ENCODE data around the gene TRIM58. TPM values are rescaled to one million over a fixed set of nuclear protein-coding genes. Genes with fewer than 3 reads are reported as not detected.

The TRIM58 gene
- total RNA-seq, 2 experiments from 2014 or later, result 0.45 TPM; not detected in 1

GRCh38 chr1:247849616-247850015 is 7.4 kb upstream of the TRIM58 start:
- CTCF ChIA-PET, result no interaction called here
- no peak overlapping the region for H3K4me3 Mint-ChIP-seq
- ATAC-seq, result no peak

GRCh38 chr1:247854899-247855545 is 2.0 kb upstream of the TRIM58 start:
- no peak for ATAC-seq
- no peak overlapping the region for H3K27ac Mint-ChIP-seq

More at GRCh38 chr1:247849616-247850015, 7.4 kb upstream of the TRIM58 start:
- no peak overlapping the region for H3K27ac Mint-ChIP-seq
- DNase-seq, result no peak
- H3K4me1 Mint-ChIP-seq, result no peaks in the 10 kb centered on the region
- no peaks in the 10 kb centered on the region for H3K36me3 Mint-ChIP-seq
- peaks cover 2% of the 10 kb centered on the region for H3K27me3 Mint-ChIP-seq
- no peaks in the 10 kb centered on the region for H3K9me3 Mint-ChIP-seq (ENCODE audit: low read depth)

GRCh38 chr1:247855911-247856310 is 1.1 kb upstream of the TRIM58 start:
- H3K9me3 Mint-ChIP-seq (ENCODE audit: low read depth), result no peaks in the 10 kb centered on the region
- peaks cover 27% of the 10 kb centered on the region for H3K27me3 Mint-ChIP-seq
- peaks cover 9% of the 10 kb centered on the region for H3K4me1 Mint-ChIP-seq
- CTCF ChIA-PET, result no interaction called here
- no peak overlapping the region for H3K4me3 Mint-ChIP-seq
- no peak overlapping the region for H3K27ac Mint-ChIP-seq
- ATAC-seq, result no peak
- H3K36me3 Mint-ChIP-seq, result peaks cover 1% of the 10 kb centered on the region
- no peak for DNase-seq

More at GRCh38 chr1:247854899-247855545, 2.0 kb upstream of the TRIM58 start:
- CTCF ChIA-PET, result no interaction called here
- Mint-ChIP-seq H3K36me3 (peaks cover 1% of the 10 kb centered on the region), H3K4me3 (no peak overlapping the region), H3K9me3 (ENCODE audit: low read depth) (no peaks in the 10 kb centered on the region), H3K4me1 (peaks cover 9% of the 10 kb centered on the region), H3K27me3 (peaks cover 27% of the 10 kb centered on the region)
- no peak for DNase-seq

GRCh38 chr1:247857985-247858619 is 1.1 kb downstream of the TRIM58 start:
- H3K36me3 Mint-ChIP-seq, result peaks cover 1% of the 10 kb centered on the region
- DNase-seq (no peak), ATAC-seq (no peak)
- H3K9me3 Mint-ChIP-seq (ENCODE audit: low read depth), result no peaks in the 10 kb centered on the region
- no peak overlapping the region for H3K27ac Mint-ChIP-seq
- peak overlapping the region; percentile 63 for H3K4me3 Mint-ChIP-seq
- H3K4me1 Mint-ChIP-seq, result peaks cover 9% of the 10 kb centered on the region
- H3K27me3 Mint-ChIP-seq, result peaks cover 27% of the 10 kb centered on the region
- CTCF ChIA-PET, result no interaction called here

GRCh38 chr1:247862756-247863155 is 5.8 kb downstream of the TRIM58 start:
- DNase-seq (no peak), ATAC-seq (no peak)
- Mint-ChIP-seq H3K27ac (no peak overlapping the region), H3K27me3 (peaks cover 12% of the 10 kb centered on the region), H3K4me3 (no peak overlapping the region), H3K4me1 (peaks cover 5% of the 10 kb centered on the region), H3K36me3 (peaks cover 1% of the 10 kb centered on the region), H3K9me3 (ENCODE audit: low read depth) (no peaks in the 10 kb centered on the region)
- CTCF ChIA-PET, result no interaction called here

- Mint-ChIP-seq H3K27ac (no peak overlapping the region), H3K4me3 (no peak overlapping the region), H3K27me3 (no peaks in the 10 kb centered on the region), H3K4me1 (no peaks in the 10 kb centered on the region), H3K36me3 (no peaks in the 10 kb centered on the region), H3K9me3 (ENCODE audit: low read depth) (no peaks in the 10 kb centered on the region)
- CTCF ChIA-PET, result no interaction called here
- ATAC-seq (no peak), DNase-seq (no peak)
Measured at GRCh38 chr1:247864644-247865043, 7.7 kb downstream of the TRIM58 start.

GRCh38 chr1:247865416-247865815 is 8.4 kb downstream of the TRIM58 start:
- CTCF ChIA-PET, result no interaction called here
- Mint-ChIP-seq H3K9me3 (ENCODE audit: low read depth) (no peaks in the 10 kb centered on the region), H3K36me3 (no peaks in the 10 kb centered on the region), H3K4me3 (no peak overlapping the region), H3K27me3 (no peaks in the 10 kb centered on the region), H3K4me1 (no peaks in the 10 kb centered on the region), H3K27ac (no peak overlapping the region)
- DNase-seq (no peak), ATAC-seq (no peak)

- Mint-ChIP-seq H3K4me1 (no peaks in the 10 kb centered on the region), H3K9me3 (ENCODE audit: low read depth) (no peaks in the 10 kb centered on the region), H3K36me3 (no peaks in the 10 kb centered on the region), H3K27ac (no peak overlapping the region), H3K4me3 (no peak overlapping the region), H3K27me3 (no peaks in the 10 kb centered on the region)
- ATAC-seq, result no peak
- CTCF ChIA-PET, result no interaction called here
- DNase-seq, result no peak
Measured at GRCh38 chr1:247883346-247883745, 26.4 kb downstream of the TRIM58 start.

GRCh38 chr1:247884797-247885413 is 27.9 kb downstream of the TRIM58 start:
- CTCF ChIA-PET, result no interaction called here
- H3K27ac Mint-ChIP-seq, result no peak overlapping the region
- H3K4me3 Mint-ChIP-seq, result no peak overlapping the region
- no peaks in the 10 kb centered on the region for H3K9me3 Mint-ChIP-seq (ENCODE audit: low read depth)
- no peaks in the 10 kb centered on the region for H3K27me3 Mint-ChIP-seq
- no peak for ATAC-seq
- H3K36me3 Mint-ChIP-seq, result no peaks in the 10 kb centered on the region
- H3K4me1 Mint-ChIP-seq, result no peaks in the 10 kb centered on the region
- no peak for DNase-seq

GRCh38 chr1:247895163-247895637 is 38.2 kb downstream of the TRIM58 start, which contains the start of gene OR2W3:
TSS of gene OR2W3 (plus strand) at chr1:247895587. CDS start at chr1:247895587, 0 bp downstream.
- ATAC-seq (no peak), DNase-seq (no peak)
- CTCF ChIA-PET, result no interaction called here
- Mint-ChIP-seq H3K36me3 (no peaks in the 10 kb centered on the region), H3K27me3 (no peaks in the 10 kb centered on the region), H3K4me3 (no peak within 1 kb of the TSS), H3K27ac (no peak within 1 kb of the TSS), H3K9me3 (ENCODE audit: low read depth) (no peaks in the 10 kb centered on the region), H3K4me1 (no peaks in the 10 kb centered on the region)

- Mint-ChIP-seq H3K27me3 (no peaks in the 10 kb centered on the region), H3K36me3 (no peaks in the 10 kb centered on the region), H3K9me3 (ENCODE audit: low read depth) (no peaks in the 10 kb centered on the region), H3K27ac (no peak overlapping the region), H3K4me1 (no peaks in the 10 kb centered on the region), H3K4me3 (no peak overlapping the region)
- no peak for ATAC-seq
- CTCF ChIA-PET, result no interaction called here
- no peak for DNase-seq
Measured at GRCh38 chr1:247895976-247896375, 39.0 kb downstream of the TRIM58 start.

GRCh38 chr1:247904122-247904521 is 47.1 kb downstream of the TRIM58 start:
- peak overlapping the region; percentile 15 for H3K4me3 Mint-ChIP-seq
- CTCF ChIA-PET, result no interaction called here

GRCh38 chr1:247905181-247905580 is 48.2 kb downstream of the TRIM58 start:
- CTCF ChIA-PET, result no interaction called here

More at GRCh38 chr1:247904122-247904521, 47.1 kb downstream of the TRIM58 start:
- Mint-ChIP-seq H3K27ac (no peak overlapping the region), H3K4me1 (peaks cover 20% of the 10 kb centered on the region), H3K27me3 (no peaks in the 10 kb centered on the region), H3K36me3 (no peaks in the 10 kb centered on the region), H3K9me3 (ENCODE audit: low read depth) (peaks cover 2% of the 10 kb centered on the region)
- ATAC-seq, result no peak
- no peak for DNase-seq

More at GRCh38 chr1:247905181-247905580, 48.2 kb downstream of the TRIM58 start:
- peaks cover 20% of the 10 kb centered on the region for H3K4me1 Mint-ChIP-seq
- ATAC-seq (no peak), DNase-seq (no peak)
- no peaks in the 10 kb centered on the region for H3K36me3 Mint-ChIP-seq
- no peaks in the 10 kb centered on the region for H3K27me3 Mint-ChIP-seq
- H3K9me3 Mint-ChIP-seq (ENCODE audit: low read depth), result peaks cover 2% of the 10 kb centered on the region
- no peak overlapping the region for H3K27ac Mint-ChIP-seq
- no peak overlapping the region for H3K4me3 Mint-ChIP-seq
